Breast epithelium (tissue), 4 donors: ENCODE data around the gene PKN1. TPM values are rescaled to one million over a fixed set of nuclear protein-coding genes. Genes with fewer than 3 reads are reported as not detected.

Experiments used
- DNase-seq, 2 donors: peaks; one replicate each; pipeline ENCODE4 v3.0.0-alpha.2; 2019; ENCODE audit warnings: low spot score in 2 of 2
- H3K27ac ChIP-seq, 2 donors: fragments of 200-600 bp; sonication (generic) in 1 of 2; one replicate each; pipeline ENCODE4 v1.5.1; 2016 to 2019; ENCODE audit warnings: mild to moderate bottlenecking in 1 of 2
- H3K27me3 ChIP-seq, 2 donors: fragments of 200-600 bp; sonication (generic) in 1 of 2; one replicate each; pipeline versions ENCODE4 v1.5.1 to v1.6.0; 2017 to 2019; ENCODE audit warnings: control low read depth in 1 of 2, mild to moderate bottlenecking in 1 of 2
- H3K36me3 ChIP-seq: fragments of 200-600 bp; one replicate; pipeline ENCODE4 v1.5.1; 2019
- H3K4me1 ChIP-seq, 2 donors: fragments of 200-600 bp; sonication (generic); one replicate each; pipeline ENCODE4 v1.5.1; 2016 to 2019; ENCODE audit warnings: control low read depth in 1 of 2
- H3K4me3 ChIP-seq, 3 donors: fragments of 200-600 bp; sonication (generic); 1 replicate in 2 of 3; 2 replicates in 1 of 3; pipeline ENCODE4 v1.5.1; 2016 to 2019; ENCODE audit warnings: mild to moderate bottlenecking in 3 of 3, moderate library complexity in 2 of 3
- H3K9me3 ChIP-seq, 2 donors: fragments of 200-600 bp; sonication (generic) in 1 of 2; one replicate each; pipeline ENCODE4 v1.5.1; 2016 to 2019; ENCODE audit warnings: control low read depth in 1 of 2
- CTCF ChIP-seq, 3 donors: fragments of 450-650 bp; IDR thresholded peaks; one replicate each; pipeline ENCODE4 v1.5.1; 2016 to 2017; ENCODE audit warnings: antibody characterized with exemption in 3 of 3, mild to moderate bottlenecking in 3 of 3, moderate library complexity in 3 of 3
- POLR2A ChIP-seq: fragments of 450-650 bp; IDR thresholded peaks from one replicate; pipeline ENCODE4 v1.6.1; 2016; ENCODE audit warnings: antibody characterized with exemption, mild to moderate bottlenecking, moderate library complexity
- POLR2AphosphoS5 ChIP-seq, 3 donors: sonication (generic); formaldehyde crosslinking; IDR thresholded peaks; one replicate each; pipeline ENCODE4 v1.6.1; 2017; ENCODE audit warnings: antibody characterized with exemption in 3 of 3
- intact Hi-C: fragments of 100-400 bp; cut with DNase I; formaldehyde crosslinking; loops from one replicate; pipeline ENCODE4 v1.15.1; 2023; ENCODE audit warnings: low total_unique reads
- total RNA-seq, 3 donors: library from RNA; depleted of rRNA; stranded (reverse); fragments of >200 nt; gene quantifications; one replicate each; pipeline ENCODE4 v1.1.0, GENCODE V29; 2016

Gene PKN1
- total RNA-seq, 3 donors from 2014 or later: 40.8 to 78.1 (median 59.6) TPM

- H3K27ac ChIP-seq: no peak overlapping the region
These were observed 23.7 kb upstream of the PKN1 start for GRCh38 chr19:14409146-14410023.

GRCh38 chr19:14410091-14411051 lies 22.7 kb upstream of the PKN1 start:
- Histone ChIP-seq H3K36me3 (peaks cover 28% of the 10 kb centered on the region), H3K27ac (no peak overlapping the region), H3K4me1 (no peaks in the 10 kb centered on the region), H3K4me3 (no peak overlapping the region), H3K27me3 (no peaks in the 10 kb centered on the region), H3K9me3 (no peaks in the 10 kb centered on the region)
- no peak for TF ChIP-seq CTCF (IDR thresholded peaks at IDR 0.05)
- TF ChIP-seq POLR2A: no peak
- no peak for TF ChIP-seq POLR2AphosphoS5 (IDR thresholded peaks at IDR 0.05)
- intact Hi-C loops: no loop called here
- DNase-seq: no peak

More at GRCh38 chr19:14409146-14410023, 23.7 kb upstream of the PKN1 start:
- Histone ChIP-seq H3K4me1 (no peaks in the 10 kb centered on the region), H3K9me3 (no peaks in the 10 kb centered on the region), H3K27me3 (no peaks in the 10 kb centered on the region), H3K36me3 (peaks cover 28% of the 10 kb centered on the region), H3K4me3 (no peak overlapping the region)
- no peak for DNase-seq
- intact Hi-C loops: loop anchor here (2.0 kb wide), 1 partner anchor 17 kb away; no protein-coding TSS in a partner anchor
- no peak for TF ChIP-seq CTCF (IDR thresholded peaks at IDR 0.05)

- no peaks in the 10 kb centered on the region for H3K9me3 ChIP-seq
- H3K27me3 ChIP-seq: no peaks in the 10 kb centered on the region
- no peak overlapping the region for H3K27ac ChIP-seq
- TF ChIP-seq CTCF (IDR thresholded peaks at IDR 0.05) (no peak), POLR2AphosphoS5 (IDR thresholded peaks at IDR 0.05) (no peak), POLR2A (no peak)
- DNase-seq: no peak
- no peaks in the 10 kb centered on the region for H3K4me1 ChIP-seq
- peaks cover 28% of the 10 kb centered on the region for H3K36me3 ChIP-seq
- intact Hi-C loops: no loop called here
- no peak overlapping the region for H3K4me3 ChIP-seq
These were observed 21.8 kb upstream of the PKN1 start for GRCh38 chr19:14411161-14411937.

GRCh38 chr19:14411938-14412245 lies 21.2 kb upstream of the PKN1 start:
- DNase-seq: no peak
- intact Hi-C loops: no loop called here
- Histone ChIP-seq H3K27ac (no peak overlapping the region), H3K9me3 (no peaks in the 10 kb centered on the region), H3K36me3 (peaks cover 28% of the 10 kb centered on the region), H3K27me3 (no peaks in the 10 kb centered on the region), H3K4me1 (no peaks in the 10 kb centered on the region), H3K4me3 (no peak overlapping the region)
- no peak for TF ChIP-seq POLR2AphosphoS5 (IDR thresholded peaks at IDR 0.05)

GRCh38 chr19:14412324-14412995 lies 20.6 kb upstream of the PKN1 start:
- Histone ChIP-seq H3K4me1 (no peaks in the 10 kb centered on the region), H3K27ac (no peak overlapping the region), H3K27me3 (no peaks in the 10 kb centered on the region), H3K9me3 (no peaks in the 10 kb centered on the region), H3K36me3 (peaks cover 28% of the 10 kb centered on the region), H3K4me3 (no peak overlapping the region)
- no peak for DNase-seq
- TF ChIP-seq POLR2AphosphoS5 (IDR thresholded peaks at IDR 0.05) (no peak), POLR2A (no peak), CTCF (IDR thresholded peaks at IDR 0.05) (no peak)
- intact Hi-C loops: no loop called here
